NCI-H146 treated with DMSO at 0.1 percent for 48 hours (cell line): ENCODE results near the gene C8B.

Source experiments
- DNase-seq: peaks from one replicate; lab custom pipeline; 2025; ENCODE audit not compliant: unreplicated experiment; lab: John Stamatoyannopoulos, UW

C8B gene

DNA sequence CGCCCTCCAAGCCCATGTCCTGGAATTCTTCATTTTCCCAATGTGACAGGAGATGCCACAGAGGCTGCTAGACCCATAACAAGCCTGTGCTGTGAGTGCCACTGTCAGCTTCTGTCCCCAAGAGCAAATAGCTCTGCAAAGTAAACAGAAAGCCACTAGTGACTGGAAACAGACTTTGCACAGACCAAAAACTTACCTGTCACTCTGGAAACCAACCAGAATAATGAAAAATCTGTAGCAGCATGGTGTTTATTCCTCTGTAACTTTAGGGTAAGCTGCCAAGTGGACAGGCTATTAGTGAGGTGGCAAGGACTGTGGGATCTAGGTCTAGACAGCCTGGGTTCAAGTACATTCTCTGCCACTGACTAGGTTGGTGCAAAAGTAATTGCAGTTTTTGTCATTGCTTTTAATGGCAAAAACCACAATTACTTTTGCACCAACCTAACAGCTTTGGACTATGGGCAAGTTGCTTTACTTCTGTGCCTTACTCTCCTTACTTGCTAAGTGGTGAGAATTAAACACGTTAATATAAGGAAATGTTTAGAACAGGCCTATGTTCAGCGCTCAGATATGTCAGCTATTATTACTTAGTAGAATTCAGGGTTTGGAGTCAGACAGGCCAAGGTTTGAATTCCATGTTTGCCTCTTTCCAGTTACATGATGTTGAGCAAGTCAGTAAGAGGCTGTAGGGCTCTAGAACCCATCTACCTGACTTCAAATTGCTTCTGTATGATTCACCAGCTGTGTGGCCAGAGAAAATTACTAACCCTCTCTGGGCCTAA is at the start of gene C8B:
Gene C8B (minus strand): TSS at position 100 of the 782 bp plus-strand sequence. CDS start 67 bp downstream, at position 33.
- no peak for DNase-seq

DNA sequence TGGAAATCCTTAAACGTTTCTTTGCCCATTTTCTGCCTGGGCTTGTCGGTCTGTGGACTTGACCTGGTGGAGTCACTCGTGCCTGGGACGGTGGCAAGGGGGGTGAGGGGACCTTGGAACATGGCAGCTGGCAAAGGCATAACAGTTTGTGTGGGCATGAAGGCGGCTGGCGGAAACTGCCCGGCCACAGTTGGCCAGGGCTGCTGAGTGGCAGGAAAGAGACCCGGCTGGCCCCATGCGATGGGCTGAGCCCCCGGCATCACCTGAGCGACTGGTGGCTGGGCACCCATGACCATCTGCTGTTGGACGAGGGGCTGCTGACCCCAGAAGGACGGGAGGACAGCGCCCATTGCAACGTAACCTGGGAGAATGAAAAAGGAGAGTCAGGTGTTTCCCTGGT is 49.3 kb upstream of the C8B start:
- no peak for DNase-seq

DNA sequence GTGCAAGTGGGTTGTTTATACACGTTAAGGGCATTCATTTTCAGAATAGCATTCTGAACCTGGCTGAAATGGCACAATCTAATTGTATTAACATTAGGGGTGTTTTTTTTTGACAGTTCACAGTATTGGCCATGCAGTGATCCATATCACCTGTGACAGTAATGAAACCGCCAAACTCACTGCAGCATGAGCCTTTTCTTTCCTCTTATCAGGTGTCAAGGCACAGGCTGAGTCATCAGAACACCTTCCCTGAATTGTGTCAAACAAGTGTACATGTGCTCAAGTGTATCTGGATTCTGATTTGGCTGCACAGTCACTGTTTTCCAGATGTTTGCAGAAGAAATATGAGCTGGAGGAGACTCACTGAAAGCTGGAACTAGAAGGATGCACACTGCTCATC is 47.7 kb upstream of the C8B start:
- no peak for DNase-seq

DNA sequence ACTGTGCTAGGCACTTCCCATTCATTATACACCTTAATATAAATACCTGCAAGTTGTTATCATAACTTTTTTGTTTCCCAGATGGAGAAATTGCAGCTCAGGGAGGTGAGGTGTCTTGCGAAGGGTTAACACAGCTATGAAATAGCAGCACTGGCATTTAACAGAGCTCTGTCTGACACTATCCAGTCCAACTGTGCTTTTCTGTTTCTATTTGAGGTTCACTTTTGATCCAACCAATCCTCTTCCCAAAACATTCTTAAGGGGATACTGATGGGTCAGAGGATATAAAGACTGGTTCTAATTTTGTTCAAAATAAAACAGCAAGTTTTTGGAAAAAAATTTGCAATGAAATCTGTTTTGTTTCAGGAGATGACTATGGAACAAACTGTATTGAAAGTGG is 46.5 kb upstream of the C8B start:
- no peak for DNase-seq

DNA sequence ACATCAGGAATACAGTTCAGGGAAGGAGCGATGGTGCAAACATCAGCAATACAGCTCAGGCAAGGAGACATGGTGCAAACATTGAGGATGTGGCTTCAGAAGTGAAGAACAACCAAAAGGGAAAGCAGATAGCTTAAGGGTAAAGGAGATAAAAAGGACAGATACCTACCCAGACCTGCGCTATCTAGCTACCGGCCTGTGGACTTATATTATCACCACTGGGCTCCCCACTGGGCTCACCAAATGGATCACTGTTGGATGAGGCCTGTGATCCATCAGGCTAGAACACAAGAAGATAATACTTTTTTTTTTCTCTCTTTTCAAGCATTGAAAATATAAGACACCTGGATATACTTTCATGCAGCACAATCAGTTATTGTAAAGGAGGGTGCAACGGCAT is 44.7 kb upstream of the C8B start:
- no peak for DNase-seq

DNA sequence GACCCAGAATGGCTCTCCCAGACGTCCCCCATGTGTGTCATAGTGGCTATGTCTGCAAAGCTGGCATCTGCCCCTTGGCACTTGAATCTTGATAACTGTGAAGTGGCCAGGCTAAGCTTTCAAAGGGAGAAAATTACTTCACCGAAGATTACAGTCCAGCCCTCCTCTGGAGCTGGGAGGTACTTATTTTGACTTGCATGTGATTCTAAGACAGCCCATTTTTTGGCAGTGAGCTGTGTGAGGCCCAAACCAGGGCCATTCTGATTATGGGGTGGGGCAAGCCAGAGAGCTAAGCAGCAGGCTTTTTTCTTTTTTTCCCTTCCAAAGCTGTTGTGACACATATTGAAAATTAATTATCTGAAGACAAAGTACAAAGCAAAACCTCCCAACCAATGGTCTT is 42.1 kb upstream of the C8B start:
- no peak for DNase-seq

DNA sequence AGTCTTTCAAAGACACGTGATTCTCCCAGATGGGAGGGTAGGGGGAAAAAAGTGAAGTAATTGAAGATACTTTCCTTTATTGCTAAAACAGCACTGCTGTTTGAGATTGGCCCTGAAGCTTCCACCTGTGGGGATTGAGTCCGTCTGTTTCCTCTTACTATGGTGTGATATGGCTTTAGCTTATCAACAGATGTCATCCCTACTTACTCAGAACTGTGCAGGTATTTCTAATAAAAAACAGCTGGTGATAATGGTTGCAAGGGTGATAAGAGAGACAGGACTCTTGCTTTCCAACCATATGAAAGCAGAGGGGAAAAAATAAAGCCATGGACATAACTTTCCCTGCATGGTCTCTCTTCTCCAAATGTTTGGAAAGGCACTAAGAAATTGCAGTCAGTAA is 41.7 kb upstream of the C8B start:
- DNase-seq, result no peak

DNA sequence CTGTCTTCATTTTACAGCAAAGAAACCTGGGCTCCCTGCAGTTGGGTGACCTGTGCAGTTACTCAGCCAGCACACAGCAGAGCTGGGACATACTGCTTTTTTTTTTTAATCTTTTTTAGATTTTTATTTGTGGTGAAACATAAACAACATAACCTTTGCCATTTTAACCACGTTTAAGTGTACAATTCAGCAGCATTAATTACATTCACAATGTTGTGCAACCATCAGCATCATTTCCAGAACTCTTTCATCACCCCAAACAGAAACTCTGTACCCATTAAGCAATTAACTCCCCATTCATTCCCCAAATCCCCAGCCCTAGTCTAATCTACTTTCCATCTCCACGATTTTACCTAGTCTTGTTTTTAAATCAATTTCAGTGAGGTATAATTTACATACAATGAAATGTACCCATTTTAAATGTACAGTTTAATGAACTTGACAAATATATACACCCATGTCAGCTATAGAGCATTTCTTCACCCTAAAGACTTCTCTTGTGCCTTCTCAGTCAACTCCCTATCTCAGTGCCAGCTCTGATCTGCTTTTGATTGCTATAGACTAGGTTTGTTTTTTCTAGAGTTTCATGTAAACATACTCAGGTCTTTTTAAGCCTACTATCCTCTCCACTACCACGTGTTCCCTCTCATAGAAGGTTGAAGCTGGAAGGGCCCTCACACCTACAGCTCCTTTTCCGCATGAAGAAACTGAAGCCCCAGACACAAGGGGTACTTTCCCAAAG is 37.8 kb upstream of the C8B start:
- no peak for DNase-seq

DNA sequence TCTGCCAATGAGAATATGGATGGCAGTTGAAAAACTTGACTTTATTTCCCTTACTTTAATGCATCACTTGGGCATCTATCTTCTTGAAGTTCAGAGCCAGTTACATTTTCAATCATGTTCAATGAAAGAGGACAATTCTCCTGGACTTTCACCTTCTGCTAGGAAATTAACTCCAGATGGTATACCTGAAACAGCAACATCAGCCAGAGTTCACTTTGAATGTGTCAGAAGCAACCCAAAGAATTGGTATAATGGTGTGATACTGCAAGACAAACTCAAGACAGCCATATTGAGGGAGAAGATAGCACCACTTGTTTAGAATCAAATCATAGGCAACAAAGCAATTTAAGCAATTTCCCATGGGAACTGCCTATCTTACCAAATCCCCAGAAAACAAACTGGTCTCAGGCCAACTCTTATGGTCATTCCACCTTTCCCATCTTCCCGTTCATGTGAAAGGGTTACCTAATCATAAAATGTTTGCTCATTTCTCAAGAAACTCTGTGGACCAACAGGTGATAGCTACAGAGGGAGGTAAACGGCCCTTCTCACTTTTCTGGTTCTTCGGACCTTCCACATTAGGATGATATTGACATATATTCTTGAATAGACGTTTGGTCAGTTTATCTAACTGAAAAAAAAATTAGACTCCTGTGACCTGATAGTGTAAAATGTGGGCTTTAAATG is 29.7 kb upstream of the C8B start:
- no peak for DNase-seq

DNA sequence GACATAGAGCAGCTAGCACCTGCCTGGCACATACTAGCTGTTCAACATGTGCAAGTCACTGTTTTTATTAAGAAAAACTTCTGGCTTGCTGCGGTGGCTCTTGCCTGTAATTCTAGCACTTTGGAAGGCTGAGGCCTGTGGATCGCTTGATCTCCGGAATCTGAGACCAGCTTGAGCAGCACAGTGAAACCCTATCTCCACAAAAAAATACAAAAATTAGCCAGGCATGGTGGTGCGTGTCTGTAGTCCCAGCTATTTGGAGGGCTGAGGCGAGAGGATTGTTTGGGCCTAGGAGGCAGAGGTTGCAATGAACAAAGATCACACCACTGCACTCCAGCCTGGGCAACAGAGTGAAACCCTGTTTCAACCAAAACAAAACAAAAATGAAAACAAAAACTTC is 27.7 kb upstream of the C8B start:
- DNase-seq, result no peak

DNA sequence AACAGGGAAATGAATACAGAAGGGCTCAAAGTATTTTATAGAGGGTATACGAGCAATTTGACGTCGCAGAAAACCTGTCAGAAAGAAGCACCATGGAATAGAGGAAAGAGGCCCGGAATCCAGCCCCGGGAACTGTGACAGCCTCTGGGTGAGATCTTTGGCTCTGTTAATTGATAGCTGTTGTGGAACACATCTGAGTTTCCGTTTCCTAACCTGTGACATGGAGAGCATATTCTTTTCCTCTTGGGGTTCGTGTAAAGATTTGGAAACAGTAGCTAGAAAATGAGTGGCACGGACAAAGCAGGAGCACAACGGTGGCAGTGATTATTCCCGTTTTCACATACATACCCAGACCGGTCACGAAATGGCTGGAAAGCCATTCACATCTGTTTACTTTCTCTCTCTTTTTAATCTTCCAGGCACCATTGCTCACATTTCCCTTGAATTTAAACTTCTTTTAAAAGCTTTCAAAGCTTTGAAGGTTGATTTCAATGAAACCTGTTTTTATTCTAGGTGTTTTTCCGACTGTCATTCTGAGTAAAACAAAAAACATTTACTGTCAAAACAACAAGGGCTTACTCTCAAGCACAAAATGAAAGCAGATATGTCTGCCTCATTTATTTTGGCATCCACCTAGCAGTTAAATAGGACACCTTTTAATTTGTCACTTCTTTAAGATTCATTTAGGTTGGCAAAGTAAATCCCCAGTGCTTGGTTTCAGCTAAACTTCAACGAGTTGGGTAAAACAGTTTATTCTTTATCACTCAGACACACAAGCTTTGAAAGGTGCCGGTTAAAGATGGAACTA is 26.7 kb upstream of the C8B start:
- no peak for DNase-seq

DNA sequence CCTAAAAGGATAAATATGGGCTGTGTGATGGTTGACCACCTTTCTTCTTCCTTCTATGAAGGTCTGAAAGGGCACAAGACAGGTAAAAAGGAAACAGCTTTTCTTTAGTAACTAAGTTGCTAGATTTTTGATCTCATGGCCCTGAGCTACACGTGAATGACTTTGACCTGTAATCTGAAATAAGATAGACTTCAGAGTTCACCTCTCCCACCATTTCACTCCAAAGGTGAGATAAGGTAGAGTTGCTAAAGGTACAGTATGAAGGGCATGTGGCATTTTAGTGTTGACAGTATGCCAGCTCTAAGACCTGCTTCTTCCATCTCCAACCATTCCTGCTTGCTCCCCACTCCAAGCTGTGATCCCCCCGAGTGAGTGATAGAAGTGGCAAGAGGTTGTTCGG is 25.8 kb upstream of the C8B start:
- no peak for DNase-seq

DNA sequence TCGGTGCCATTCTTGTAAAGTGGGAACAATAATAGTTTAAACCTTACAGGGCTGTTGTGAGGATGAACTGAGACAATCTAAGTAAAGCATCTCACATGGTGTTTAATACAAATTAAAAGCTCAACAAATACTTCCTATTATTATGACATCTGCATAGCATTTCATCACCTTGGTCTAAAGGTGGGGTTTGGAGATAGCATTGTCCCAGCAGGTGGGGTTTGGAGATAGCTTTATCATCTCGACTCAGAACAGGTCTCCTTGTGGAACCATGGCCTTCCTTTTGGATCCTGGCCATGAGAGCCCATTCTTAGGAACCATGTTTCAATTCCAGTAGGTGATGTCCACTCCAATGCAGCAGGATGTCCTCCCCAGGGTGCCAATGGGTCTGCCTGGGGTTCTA is 20.6 kb upstream of the C8B start:
- DNase-seq, result no peak

DNA sequence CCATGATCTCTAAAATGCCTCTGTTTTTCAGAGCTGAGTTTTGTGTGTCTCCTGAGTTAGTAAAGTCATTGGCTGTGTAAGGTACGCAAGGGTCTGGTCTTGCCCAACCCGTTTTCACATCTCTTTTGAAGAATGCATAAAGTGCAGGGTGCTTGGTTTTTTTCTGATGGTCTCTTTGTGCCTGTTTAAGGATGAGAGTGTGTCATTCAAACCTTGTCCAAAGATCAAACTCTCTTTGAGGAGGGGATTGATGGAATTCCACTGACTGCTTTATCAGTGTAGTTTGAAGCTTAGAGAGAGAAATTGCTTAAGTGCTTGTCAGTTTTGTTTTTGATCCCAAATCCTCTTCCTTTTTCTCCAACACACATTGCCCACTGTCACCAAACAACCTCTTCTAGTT is 20.0 kb upstream of the C8B start:
- DNase-seq, result no peak

DNA sequence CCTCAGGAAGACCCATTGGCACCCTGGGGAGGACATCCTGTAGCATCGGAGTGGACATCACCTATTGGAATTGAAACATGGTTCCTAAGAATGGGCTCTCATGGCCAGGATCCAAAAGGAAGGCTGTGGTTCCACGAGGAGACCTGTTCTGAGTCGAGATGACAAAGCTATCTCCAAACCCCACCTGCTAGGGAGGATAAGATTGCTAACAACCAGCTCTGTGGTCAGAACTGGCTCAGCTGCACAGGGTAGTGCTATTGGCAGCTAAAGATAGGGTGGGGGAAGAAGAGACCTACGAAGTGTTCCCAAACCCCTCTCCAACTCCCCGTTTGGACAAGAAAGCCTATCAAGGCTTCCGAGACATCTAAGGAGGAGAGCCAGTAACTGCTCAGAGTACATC is 17.7 kb upstream of the C8B start:
- DNase-seq, result no peak

DNA sequence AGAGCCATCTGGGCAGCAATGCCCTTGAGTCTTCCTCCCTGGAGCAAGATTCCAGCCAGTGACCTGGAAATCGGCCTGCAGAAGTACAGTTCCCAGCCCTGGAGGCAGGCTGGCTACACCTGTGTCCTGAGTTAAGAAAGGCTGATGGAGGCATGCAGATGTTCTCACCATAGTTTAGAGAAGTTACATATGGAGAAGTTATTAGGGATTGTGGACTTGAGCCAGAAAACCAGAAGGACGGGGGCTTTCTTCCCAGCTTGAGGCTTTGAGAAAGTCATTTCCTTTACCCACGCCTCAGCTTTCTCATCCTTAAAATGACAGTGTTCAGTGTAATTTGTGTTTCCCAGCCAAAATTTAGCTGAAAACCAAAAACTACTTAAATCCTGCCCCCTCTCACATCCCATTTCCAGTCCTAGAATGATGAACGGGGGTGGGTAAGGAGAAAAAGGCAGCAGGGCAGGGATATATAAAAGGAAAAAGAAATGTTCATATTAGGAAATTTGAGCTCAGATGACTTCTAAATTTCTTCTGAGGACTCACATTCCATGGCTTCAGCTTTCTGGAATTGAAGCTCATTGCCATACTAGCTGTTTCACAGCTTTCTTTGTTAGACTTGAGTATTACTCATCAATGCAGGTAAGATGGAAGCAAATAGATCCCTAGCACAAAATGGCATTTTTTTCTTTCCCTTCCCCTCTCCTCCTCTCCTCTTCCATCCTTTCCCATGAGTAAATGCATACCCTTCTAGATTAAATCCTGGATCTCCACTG is 14.4 kb upstream of the C8B start:
- DNase-seq, result no peak

DNA sequence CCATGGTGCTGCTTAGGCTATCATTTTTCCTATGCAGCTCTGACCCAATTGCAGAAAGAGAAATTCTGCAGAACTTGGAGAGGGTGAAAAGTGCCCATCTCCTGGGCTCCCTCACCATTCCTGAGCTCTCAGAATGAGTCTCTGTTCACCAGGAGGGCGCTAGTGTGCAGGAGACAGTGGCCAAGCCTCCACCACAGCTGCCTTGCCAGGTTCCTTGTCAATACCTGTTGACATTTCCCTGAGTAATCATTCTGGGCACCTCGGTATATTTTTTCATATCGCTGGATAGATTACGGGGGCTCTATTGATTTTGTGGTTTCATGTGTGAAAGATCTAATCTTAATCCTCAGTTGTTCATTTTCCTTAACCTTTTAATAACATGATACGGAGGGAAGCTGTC is 13.0 kb upstream of the C8B start:
- DNase-seq, result no peak

DNA sequence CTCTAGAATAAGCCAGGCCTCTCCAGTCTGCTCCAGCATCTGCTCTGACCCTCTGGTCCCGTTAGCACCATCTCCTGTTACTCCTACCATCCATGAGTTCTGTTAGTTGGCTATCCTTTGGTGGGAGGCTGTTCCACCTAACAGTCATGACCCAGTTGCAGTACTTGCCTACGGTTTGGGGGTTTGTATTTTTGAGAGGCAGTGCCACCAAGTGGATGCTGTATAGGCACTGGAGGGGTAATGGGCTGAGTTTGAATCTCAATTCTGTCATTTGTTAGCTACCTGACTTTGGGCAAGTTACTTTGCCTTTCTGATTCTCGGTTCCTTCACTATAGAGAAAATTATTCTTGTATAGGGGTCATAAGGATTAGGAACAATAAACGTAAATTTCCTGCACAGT is 12.1 kb upstream of the C8B start:
- no peak for DNase-seq

DNA sequence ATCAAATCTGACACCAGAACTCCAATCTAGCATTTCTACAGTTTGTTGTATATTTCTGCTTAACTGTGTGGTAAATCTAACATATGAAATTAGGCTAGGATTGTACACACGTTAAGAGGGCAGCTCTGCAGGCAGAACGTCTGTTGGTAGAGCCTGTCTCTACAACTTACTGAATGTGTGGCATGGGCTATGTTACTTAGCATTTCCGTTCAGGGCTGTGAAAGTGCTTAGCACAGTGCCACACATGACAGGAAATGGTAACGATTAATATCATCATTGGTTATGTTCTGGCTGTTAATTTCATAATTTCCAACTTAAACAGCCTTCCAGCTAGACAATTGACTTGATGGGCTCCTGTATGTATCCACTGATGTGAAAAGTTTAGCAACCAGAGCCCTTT is 9.6 kb upstream of the C8B start:
- DNase-seq, result no peak

DNA sequence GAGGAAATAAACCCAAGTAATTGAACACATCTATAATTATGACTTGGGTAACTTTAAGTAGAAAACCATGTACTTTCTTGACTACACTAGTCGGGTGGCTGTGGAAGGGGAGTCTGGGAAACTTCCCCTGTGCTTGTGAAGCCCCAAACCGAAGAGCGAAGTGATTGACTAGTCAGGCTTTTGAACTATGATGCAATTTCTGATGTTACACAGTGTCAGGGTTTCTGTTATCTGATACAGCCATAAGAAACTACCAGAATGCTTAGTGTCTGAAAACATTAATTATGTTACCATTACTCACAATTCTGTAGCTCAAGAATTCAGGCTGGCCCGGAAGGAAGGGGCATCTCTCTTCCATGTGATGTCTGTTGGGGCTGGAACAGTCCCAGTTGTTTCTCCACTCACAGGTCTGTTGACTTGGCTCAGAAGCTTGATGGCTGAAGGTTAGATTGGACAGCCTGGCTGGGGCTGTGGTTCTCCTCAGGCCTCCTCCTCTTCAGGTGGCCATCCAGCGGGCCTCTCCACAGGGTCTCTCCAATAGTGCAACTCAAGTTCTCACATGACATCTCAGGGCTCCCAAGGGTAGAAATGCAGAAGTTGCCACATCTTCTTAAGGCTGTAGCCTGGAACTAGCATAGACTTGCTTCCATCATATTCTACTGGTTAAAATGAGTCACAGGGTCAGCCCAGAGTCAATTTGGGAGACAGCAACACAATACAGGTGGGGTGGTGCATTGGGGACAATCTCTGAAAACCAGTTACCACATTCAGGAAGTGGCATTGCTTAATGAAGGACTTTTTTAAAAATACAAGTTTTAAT is 8.3 kb upstream of the C8B start:
- DNase-seq, result no peak
